Thoracic aorta (tissue), 2 donors: ENCODE results near the gene PLCH1. TPM values are rescaled to one million over a fixed set of nuclear protein-coding genes. Genes with fewer than 3 reads are reported as not detected.

ENCODE experiments used
- ATAC-seq: fragments of 150-250 bp; one replicate; pipeline ENCODE4 v1.8.0; 2017; ENCODE audit warnings: low read depth; ENCODE audit not compliant: insufficient number of reproducible peaks, low FRiP score
- DNase-seq: peaks from one replicate; pipeline ENCODE4 v3.0.0-alpha.2; 2020; ENCODE audit warnings: low spot score
- H3K27ac ChIP-seq, 2 donors: fragments of 200-600 bp; sonication (generic); 1 replicate in 1 of 2; 2 replicates in 1 of 2; pipeline ENCODE4 v1.5.1; 2016; ENCODE audit warnings: mild to moderate bottlenecking in 2 of 2, moderate library complexity in 2 of 2
- H3K27me3 ChIP-seq: fragments of 200-600 bp; sonication (generic); replicated peaks from 2 replicates; pipeline ENCODE4 v1.6.0; 2016; ENCODE audit warnings: mild to moderate bottlenecking; ENCODE audit not compliant: insufficient read depth
- H3K36me3 ChIP-seq: fragments of 200-600 bp; sonication (generic); one replicate; pipeline ENCODE4 v1.5.1; 2016
- H3K4me1 ChIP-seq, 2 donors: fragments of 200-600 bp; sonication (generic); 1 replicate in 1 of 2; 2 replicates in 1 of 2; pipeline versions ENCODE4 v1.5.1 to v1.6.0; 2016; ENCODE audit warnings: low read depth in 2 of 2, mild to moderate bottlenecking in 1 of 2; ENCODE audit not compliant: control insufficient read depth in 1 of 2
- H3K4me3 ChIP-seq: fragments of 200-600 bp; sonication (generic); 2 replicates; pipeline ENCODE4 v1.5.1; 2016; ENCODE audit warnings: mild to moderate bottlenecking
- H3K9me3 ChIP-seq: fragments of 200-600 bp; sonication (generic); 2 replicates; pipeline ENCODE4 v1.5.1; 2016
- total RNA-seq, 2 donors: library from RNA; depleted of rRNA; stranded (reverse); fragments of >200 nt; gene quantifications; one replicate each; pipeline versions ENCODE4 v1.1.0 to v1.2.3, GENCODE V29; 2016
- TF ChIP-seq, protein P1 (sequence below): fragments of 200-600 bp; sonication (generic); IDR thresholded peaks from one replicate; pipeline ENCODE4 v1.5.1; 2019; ENCODE audit warnings: antibody characterized with exemption

The PLCH1 gene
- total RNA-seq, 2 donors from 2014 or later: 0.28 TPM; not detected in 1

- Histone ChIP-seq H3K27me3 (no peaks in the 10 kb centered on the region), H3K9me3 (no peaks in the 10 kb centered on the region), H3K4me1 (no peaks in the 10 kb centered on the region), H3K4me3 (no peak overlapping the region), H3K27ac (no peak overlapping the region), H3K36me3 (no peaks in the 10 kb centered on the region)
- TF ChIP-seq, protein P1, sequence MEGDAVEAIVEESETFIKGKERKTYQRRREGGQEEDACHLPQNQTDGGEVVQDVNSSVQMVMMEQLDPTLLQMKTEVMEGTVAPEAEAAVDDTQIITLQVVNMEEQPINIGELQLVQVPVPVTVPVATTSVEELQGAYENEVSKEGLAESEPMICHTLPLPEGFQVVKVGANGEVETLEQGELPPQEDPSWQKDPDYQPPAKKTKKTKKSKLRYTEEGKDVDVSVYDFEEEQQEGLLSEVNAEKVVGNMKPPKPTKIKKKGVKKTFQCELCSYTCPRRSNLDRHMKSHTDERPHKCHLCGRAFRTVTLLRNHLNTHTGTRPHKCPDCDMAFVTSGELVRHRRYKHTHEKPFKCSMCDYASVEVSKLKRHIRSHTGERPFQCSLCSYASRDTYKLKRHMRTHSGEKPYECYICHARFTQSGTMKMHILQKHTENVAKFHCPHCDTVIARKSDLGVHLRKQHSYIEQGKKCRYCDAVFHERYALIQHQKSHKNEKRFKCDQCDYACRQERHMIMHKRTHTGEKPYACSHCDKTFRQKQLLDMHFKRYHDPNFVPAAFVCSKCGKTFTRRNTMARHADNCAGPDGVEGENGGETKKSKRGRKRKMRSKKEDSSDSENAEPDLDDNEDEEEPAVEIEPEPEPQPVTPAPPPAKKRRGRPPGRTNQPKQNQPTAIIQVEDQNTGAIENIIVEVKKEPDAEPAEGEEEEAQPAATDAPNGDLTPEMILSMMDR: no peak
- DNase-seq: no peak
- ATAC-seq: no peak
Observed at GRCh38 chr3:155637567-155637966, 107.3 kb downstream of the PLCH1 start.

GRCh38 chr3:155635056-155635455, 109.8 kb downstream of the PLCH1 start:
- no peak for DNase-seq
- H3K4me3 ChIP-seq: no peak overlapping the region
- H3K36me3 ChIP-seq: no peaks in the 10 kb centered on the region
- no peaks in the 10 kb centered on the region for H3K27me3 ChIP-seq
- TF ChIP-seq, protein P1: no peak
- no peaks in the 10 kb centered on the region for H3K4me1 ChIP-seq
- H3K9me3 ChIP-seq: no peaks in the 10 kb centered on the region
- no peak for ATAC-seq
- H3K27ac ChIP-seq: no peak overlapping the region

- H3K27ac ChIP-seq: no peak overlapping the region
- no peaks in the 10 kb centered on the region for H3K36me3 ChIP-seq
- no peaks in the 10 kb centered on the region for H3K4me1 ChIP-seq
- H3K27me3 ChIP-seq: no peaks in the 10 kb centered on the region
- ATAC-seq: no peak
- H3K4me3 ChIP-seq: no peak overlapping the region
- TF ChIP-seq, protein P1: no peak
- no peaks in the 10 kb centered on the region for H3K9me3 ChIP-seq
- no peak for DNase-seq
Observed at GRCh38 chr3:155634121-155634719, 110.7 kb downstream of the PLCH1 start.

DNA sequence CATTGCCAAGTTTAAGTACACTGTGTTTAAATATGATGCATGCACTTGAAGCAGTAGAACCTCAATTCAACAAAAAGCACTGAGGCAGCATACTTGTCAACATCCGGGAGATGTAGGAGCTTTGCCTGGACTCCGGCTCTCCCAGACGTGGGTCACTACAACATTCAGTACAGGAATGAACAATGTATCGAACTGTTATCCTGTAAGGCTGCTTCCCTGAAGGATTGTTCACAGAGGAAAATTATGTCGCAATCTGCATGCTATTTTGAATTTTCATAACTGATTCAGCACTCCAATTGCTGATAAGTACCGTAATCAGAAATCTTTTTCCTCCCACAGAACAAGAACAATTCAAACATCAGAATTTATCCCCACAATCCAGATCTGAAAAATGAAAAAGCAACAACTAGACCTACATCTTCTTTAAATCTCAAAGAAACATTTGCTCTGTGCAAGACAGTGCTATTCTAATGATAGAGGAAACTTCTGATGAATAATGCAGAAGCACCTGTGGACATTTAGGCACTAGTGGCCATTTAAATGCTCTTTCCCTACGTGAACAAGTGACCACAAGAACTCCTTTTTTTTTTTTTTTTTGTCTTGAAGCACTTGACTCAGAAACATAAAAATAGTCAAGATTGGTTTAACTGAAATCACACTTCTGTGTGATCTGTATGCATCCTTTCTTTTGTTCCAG, 113.4 kb downstream of the PLCH1 start:
- H3K27ac ChIP-seq: no peak overlapping the region
- ATAC-seq: no peak
- TF ChIP-seq, protein P1: no peak

GRCh38 chr3:155629556-155629955, 115.3 kb downstream of the PLCH1 start:
- DNase-seq (no peak), ATAC-seq (no peak)
- no peaks in the 10 kb centered on the region for H3K4me1 ChIP-seq
- H3K36me3 ChIP-seq: no peaks in the 10 kb centered on the region
- no peaks in the 10 kb centered on the region for H3K27me3 ChIP-seq
- no peaks in the 10 kb centered on the region for H3K9me3 ChIP-seq
- H3K4me3 ChIP-seq: no peak overlapping the region
- no peak overlapping the region for H3K27ac ChIP-seq
- TF ChIP-seq, protein P1: no peak

More for the DNA sequence above, 113.4 kb downstream of the PLCH1 start:
- no peaks in the 10 kb centered on the region for H3K27me3 ChIP-seq
- no peaks in the 10 kb centered on the region for H3K4me1 ChIP-seq
- DNase-seq: no peak
- no peak overlapping the region for H3K4me3 ChIP-seq
- no peaks in the 10 kb centered on the region for H3K36me3 ChIP-seq
- no peaks in the 10 kb centered on the region for H3K9me3 ChIP-seq
